GM18508 (cell line): ENCODE data around the gene PPFIA2.

Source experiments
- ATAC-seq: cut with Tn5 transposase; IDR thresholded peaks from one replicate; pipeline ENCODE4 v1.9.1; 2021; ENCODE audit warnings: moderate number of reproducible peaks; ENCODE audit not compliant: insufficient read depth, unreplicated experiment

Gene PPFIA2

DNA sequence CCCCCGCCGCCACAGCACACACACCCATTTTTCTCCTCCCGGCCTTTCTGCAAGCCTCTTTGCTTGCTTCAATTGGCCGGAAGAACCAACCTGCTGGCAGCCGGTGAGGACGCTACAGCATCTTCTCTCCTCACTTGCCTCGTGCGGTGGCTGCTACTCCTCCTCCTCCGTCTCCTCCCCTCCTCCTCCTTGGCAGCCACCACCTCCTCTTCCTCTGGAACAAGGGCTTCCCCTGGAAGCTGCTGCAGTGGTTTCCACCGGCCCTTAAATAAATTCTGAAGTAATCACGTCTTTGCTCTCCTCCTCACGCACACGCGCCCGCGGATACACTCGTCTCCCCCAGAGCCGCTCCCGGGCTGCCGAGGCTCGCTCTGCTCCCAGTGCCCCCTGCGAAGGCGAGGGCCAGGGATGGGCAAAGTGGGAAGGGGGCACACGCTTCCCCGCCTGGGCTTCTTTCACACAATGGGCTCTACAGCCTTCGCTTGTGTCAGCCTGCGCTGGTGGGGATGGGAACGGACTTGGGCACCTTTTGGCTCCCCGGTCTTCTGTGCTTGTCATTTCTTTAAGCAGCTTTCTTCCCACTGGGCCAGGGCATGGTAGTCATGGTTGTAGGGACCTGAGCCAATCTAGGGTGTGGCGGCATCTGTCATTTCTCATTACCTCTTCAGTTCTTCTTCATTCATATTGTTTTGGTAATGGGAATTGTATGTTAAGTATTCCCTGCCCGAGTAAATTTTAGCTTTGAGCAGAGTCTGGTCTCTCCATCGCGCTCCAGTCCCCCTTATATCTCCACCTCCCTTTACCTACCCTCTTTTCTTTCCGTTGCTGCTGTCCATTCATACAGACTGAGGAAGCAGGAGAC lies at the start of gene PPFIA2:
TSS of gene PPFIA2 (minus strand) at position 161 of the 862 bp plus-strand sequence.
- no peak for ATAC-seq

GRCh38 chr12:81800298-81801148 lies 41.4 kb upstream of the PPFIA2 start:
- ATAC-seq, result no peak

- ATAC-seq, result no peak
These were observed 39.1 kb upstream of the PPFIA2 start for GRCh38 chr12:81798294-81798693.

DNA sequence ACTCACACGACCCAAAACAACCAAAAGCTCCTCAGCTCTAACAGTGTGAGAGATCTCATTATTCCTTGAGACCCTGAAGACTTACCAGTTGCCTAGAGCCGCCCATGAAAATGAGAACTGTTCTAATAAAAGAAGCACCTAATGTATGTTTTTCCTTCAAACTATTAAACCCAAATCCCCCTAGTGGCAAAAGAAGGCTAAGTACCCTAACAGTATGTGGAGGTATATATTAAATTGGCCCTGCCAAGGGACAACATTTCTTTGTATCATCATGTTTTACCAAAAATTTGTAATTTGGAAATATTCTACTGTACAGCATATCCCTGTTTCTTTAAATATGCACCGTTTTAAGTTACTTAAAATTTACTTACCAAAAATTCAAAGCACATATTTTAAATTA lies 38.0 kb upstream of the PPFIA2 start:
- ATAC-seq, result no peak

DNA sequence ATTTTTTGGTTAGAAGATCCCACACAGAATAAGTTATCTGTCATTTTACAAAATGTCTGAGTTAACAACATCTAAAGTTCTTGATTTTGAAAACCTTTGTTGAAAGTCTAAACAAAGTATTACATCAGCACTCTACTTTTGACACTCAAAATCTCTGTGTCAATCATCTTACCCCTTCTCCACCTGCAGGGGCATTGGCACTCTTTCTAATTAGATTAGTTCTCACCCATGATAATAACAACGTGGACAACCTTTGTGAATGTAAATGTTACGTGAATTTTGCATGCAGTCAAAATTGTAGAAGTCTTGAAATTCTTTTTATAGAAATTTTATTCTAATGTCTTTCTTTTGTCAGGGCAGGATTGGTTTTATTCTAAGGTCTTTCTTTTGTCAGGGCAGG lies 33.5 kb upstream of the PPFIA2 start:
- ATAC-seq, result no peak

- no peak for ATAC-seq
These were observed 20.1 kb upstream of the PPFIA2 start for GRCh38 chr12:81779216-81779615.

DNA sequence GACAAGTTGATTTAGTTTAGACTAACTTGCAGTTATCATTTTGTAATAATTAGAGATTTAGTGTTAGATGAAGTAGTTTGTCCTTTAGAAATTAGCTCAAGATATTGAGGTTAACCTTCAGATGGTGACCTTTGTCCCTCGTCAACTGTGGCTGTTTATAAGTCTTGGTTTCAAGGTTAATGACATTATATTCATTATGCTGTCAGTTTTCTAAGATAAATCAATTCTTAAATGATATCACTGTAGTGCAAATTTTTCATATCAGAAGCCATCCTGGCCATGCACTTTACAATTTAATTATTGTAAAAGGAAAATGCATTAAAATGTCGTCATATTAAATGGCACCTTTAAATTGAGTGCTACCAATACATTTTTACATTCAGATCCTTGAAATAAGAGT lies 19.6 kb upstream of the PPFIA2 start:
- no peak for ATAC-seq

DNA sequence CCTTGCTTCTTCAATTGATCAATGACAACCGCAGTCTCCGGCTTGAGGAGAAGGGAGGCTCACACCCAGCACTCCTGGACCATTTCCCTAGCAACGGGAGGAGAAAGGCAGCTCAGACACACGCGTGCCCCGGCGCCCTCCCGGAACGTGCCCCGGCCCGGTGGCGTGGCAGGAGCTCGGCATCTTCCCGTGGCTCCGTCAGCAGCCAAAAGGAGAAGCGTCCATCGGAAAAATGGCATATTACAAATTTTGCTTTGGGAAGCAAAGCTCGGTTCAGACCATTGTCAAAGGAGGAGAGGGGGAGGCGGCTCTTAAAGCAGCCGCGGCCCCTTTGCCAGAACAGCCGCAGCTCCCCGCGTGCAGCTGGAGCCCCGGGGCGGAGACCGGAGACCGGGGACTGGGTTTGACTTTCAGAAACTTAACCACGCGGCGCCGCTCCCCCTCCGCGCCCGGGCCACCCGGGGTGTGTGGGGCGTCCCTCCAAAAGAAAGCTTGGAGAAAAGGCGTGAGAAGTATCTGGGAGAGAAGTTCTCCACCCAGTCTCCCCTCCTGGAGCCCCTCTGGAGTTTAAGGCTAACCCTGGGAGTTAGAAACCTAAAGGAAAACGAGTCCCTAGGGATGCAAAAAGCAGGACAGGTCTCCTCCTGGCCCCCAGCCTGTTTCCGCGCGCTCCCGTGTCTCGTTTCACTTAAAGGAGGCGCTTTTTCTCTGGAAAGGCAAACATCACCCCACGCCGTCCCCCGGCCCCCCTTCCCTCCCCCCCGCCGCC lies 545 bp downstream of the PPFIA2 start:
- ATAC-seq, result no peak

- ATAC-seq, result no peak
These were observed 1.3 kb downstream of the PPFIA2 start for GRCh38 chr12:81757731-81758365.

DNA sequence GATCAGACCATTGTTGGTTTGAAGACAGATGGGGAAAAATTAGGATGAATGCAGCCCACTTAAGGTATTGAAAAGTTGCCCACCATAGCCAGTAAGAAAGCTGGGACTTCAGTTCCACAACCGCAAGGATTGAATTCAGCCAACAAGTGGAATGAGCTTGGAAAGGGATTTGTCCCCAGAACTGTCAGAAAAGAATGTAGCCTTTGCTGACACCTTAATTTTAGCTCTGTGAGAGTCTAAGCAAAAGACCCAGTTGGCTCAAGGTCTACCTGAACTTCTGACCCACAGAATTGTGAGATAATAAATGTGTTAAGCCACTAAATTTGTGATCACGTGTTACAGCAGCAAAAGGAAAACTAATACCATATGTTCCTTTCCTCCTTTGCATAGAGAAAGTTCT lies 29.4 kb downstream of the PPFIA2 start:
- ATAC-seq, result no peak

DNA sequence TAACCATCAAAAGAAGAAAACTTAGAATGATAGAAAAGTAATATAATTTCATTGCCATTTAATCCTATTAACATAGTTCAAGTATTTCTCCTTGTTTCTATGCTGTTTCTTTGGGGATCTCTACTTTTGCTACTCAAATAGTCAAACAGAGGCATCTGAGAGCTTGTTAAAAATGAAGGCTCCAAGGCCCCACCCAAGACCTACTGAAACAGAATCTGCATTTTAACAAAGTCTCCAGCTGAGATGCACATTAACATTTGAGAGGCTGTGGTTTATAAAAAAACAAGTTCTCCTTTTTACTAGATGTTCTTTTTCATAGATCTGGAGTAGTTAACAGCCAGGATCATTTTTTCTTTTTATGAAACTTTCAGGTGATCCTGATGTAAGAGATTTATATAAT lies 31.8 kb downstream of the PPFIA2 start:
- no peak for ATAC-seq

DNA sequence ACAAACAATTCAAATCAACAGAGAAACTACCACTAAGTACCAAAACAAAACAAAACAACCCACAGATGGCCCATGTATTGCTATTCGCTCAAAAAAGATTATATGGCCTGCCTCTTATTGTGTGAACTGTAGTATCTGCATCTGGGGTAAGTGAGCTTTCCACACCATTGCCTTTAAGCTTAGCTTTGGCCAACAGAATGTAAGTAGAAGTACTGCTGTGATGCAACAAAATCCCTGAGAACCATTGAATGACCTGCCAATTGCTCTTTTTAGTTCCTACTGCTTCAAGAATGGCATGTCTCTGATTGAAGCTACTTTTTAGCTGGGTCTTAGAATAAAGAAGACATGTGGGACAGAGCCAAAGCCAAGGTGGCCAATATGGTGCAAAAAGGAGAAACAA lies 32.5 kb downstream of the PPFIA2 start:
- ATAC-seq, result no peak

GRCh38 chr12:81723361-81723760 lies 35.8 kb downstream of the PPFIA2 start:
- ATAC-seq, result no peak

- no peak for ATAC-seq
These were observed 37.1 kb downstream of the PPFIA2 start for GRCh38 chr12:81722004-81722403.

DNA sequence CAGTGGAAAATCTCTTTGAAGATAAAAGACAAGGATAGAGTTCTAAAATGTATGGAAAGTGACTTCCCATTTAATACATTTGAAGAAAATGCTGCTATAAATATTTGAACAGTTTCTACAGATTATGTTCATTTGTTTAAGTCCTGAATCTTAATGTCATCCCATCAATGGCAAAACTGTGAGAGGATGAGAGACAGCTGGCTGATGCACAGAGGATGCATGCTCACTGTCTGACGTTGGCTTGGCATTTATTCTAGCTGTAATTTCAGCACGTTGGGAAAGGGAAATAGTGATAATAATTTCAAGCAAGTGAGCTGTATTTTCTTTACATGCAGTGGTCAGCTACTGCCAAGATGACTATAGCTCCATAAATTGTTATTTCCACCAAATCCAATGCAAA lies 40.5 kb downstream of the PPFIA2 start:
- no peak for ATAC-seq

- no peak for ATAC-seq
These were observed 46.6 kb downstream of the PPFIA2 start for GRCh38 chr12:81712536-81712935.

DNA sequence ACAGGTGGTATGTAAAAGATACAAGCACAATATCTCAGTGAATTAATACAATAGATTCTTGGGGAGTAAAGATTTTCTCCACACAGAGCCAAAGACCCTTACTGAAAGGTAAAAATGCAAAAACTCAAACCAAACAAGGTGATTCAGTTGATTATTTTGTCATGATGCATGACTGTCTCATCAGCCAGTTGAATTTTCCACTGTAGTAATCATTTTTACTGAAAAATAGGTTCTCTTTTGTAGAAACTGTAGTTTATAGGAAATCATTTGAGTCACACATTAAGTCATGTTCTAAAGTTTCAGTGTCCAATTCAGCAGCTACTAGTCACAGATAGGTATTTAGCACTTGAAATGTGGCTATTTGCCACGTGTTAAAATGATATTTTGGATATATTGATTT lies 53.6 kb downstream of the PPFIA2 start:
- ATAC-seq, result no peak

DNA sequence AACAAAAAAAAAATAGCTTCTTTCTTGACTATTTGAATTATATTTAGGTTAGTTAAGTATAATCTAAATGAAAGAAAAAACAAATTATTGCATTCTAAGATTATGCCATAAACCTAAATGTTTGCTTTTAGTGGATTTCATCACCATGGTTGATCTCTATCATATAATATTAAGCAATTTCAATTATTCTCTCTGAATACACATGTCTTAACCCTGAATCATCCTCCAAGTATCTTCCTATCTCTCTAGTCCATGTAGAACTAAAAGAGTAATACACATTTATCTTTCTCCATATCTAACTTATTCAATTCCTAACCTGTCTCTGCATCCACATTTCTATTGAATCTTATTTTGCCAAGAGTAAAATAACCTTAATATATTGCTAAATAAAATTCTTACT lies 59.6 kb downstream of the PPFIA2 start:
- ATAC-seq, result no peak

- no peak for ATAC-seq
These were observed 67.1 kb downstream of the PPFIA2 start for GRCh38 chr12:81692008-81692407.

GRCh38 chr12:81683881-81684280 lies 75.3 kb downstream of the PPFIA2 start:
- no peak for ATAC-seq
